ENCODE measurements around the gene ADORA2A.

The ADORA2A gene

GRCh38 chr22:24400034-24400725 is 27.2 kb upstream of the ADORA2A start:
- no peak overlapping the region for H3K9ac ChIP-seq
- H3K36me3 ChIP-seq (ENCODE audit: insufficient read depth): peaks cover 5% of the 10 kb centered on the region; the same call in 1 of the 2 replicates
- H2AFZ ChIP-seq (ENCODE audit: low read depth): no peak overlapping the region
- no peak overlapping the region for H3K27ac ChIP-seq
- no peaks in the 10 kb centered on the region for H4K20me1 ChIP-seq (ENCODE audit: insufficient read depth)
- no peak for TF ChIP-seq CTCF (conservative IDR thresholded peaks at IDR 0.05; ENCODE audit: low read depth, low read length)
- no peaks in the 10 kb centered on the region for H3K27me3 ChIP-seq (ENCODE audit: insufficient read depth, low read depth)
- no peak overlapping the region for H3K4me3 ChIP-seq (IDR thresholded peaks at IDR 0.05; ENCODE audit: insufficient read depth, low read depth, low read length)
- peaks cover 10% of the 10 kb centered on the region for H3K4me1 ChIP-seq (ENCODE audit: low read depth, poor library complexity, severe bottlenecking)
- no peaks in the 10 kb centered on the region for H3K79me2 ChIP-seq (ENCODE audit: insufficient read depth, low read depth)
- H3K4me2 ChIP-seq: no peak overlapping the region

- H3K9ac ChIP-seq: no peak overlapping the region
- H3K4me1 ChIP-seq (ENCODE audit: low read depth, poor library complexity, severe bottlenecking): peaks cover 2% of the 10 kb centered on the region
- no peak overlapping the region for H3K4me2 ChIP-seq
- no peaks in the 10 kb centered on the region for H3K27me3 ChIP-seq (ENCODE audit: insufficient read depth, low read depth)
- peaks cover 5% of the 10 kb centered on the region; the same call in 1 of the 2 replicates for H3K36me3 ChIP-seq (ENCODE audit: insufficient read depth)
- H3K4me3 ChIP-seq (IDR thresholded peaks at IDR 0.05; ENCODE audit: insufficient read depth, low read depth, low read length): no peak overlapping the region
- no peak overlapping the region for H2AFZ ChIP-seq (ENCODE audit: low read depth)
- H3K79me2 ChIP-seq (ENCODE audit: insufficient read depth, low read depth): no peaks in the 10 kb centered on the region
- no peak for TF ChIP-seq CTCF (conservative IDR thresholded peaks at IDR 0.05; ENCODE audit: low read depth, low read length)
- H3K27ac ChIP-seq: no peak overlapping the region
- no peaks in the 10 kb centered on the region for H4K20me1 ChIP-seq (ENCODE audit: insufficient read depth)
Measured at GRCh38 chr22:24400726-24401596, 26.4 kb upstream of the ADORA2A start.

GRCh38 chr22:24401931-24402367 is 25.4 kb upstream of the ADORA2A start:
- no peak overlapping the region for H3K4me2 ChIP-seq
- no peak overlapping the region for H2AFZ ChIP-seq (ENCODE audit: low read depth)
- no peaks in the 10 kb centered on the region for H4K20me1 ChIP-seq (ENCODE audit: insufficient read depth)
- no peaks in the 10 kb centered on the region for H3K79me2 ChIP-seq (ENCODE audit: insufficient read depth, low read depth)
- H3K27ac ChIP-seq: no peak overlapping the region
- no peaks in the 10 kb centered on the region for H3K4me1 ChIP-seq (ENCODE audit: low read depth, poor library complexity, severe bottlenecking)
- H3K36me3 ChIP-seq (ENCODE audit: insufficient read depth): peaks cover 5% of the 10 kb centered on the region; the same call in 1 of the 2 replicates
- no peak for TF ChIP-seq CTCF (conservative IDR thresholded peaks at IDR 0.05; ENCODE audit: low read depth, low read length)
- H3K9ac ChIP-seq: no peak overlapping the region
- no peak overlapping the region for H3K4me3 ChIP-seq (IDR thresholded peaks at IDR 0.05; ENCODE audit: insufficient read depth, low read depth, low read length)
- no peaks in the 10 kb centered on the region for H3K27me3 ChIP-seq (ENCODE audit: insufficient read depth, low read depth)

- H3K27ac ChIP-seq: no peak overlapping the region
- no peak overlapping the region for H3K9ac ChIP-seq
- no peak overlapping the region for H3K4me3 ChIP-seq (IDR thresholded peaks at IDR 0.05; ENCODE audit: insufficient read depth, low read depth, low read length)
- H3K27me3 ChIP-seq (ENCODE audit: insufficient read depth, low read depth): no peaks in the 10 kb centered on the region
- no peak for TF ChIP-seq CTCF (conservative IDR thresholded peaks at IDR 0.05; ENCODE audit: low read depth, low read length)
- H3K79me2 ChIP-seq (ENCODE audit: insufficient read depth, low read depth): no peaks in the 10 kb centered on the region
- peaks cover 5% of the 10 kb centered on the region; the same call in 1 of the 2 replicates for H3K36me3 ChIP-seq (ENCODE audit: insufficient read depth)
- no peaks in the 10 kb centered on the region for H4K20me1 ChIP-seq (ENCODE audit: insufficient read depth)
- H3K4me2 ChIP-seq: no peak overlapping the region
- H2AFZ ChIP-seq (ENCODE audit: low read depth): no peak overlapping the region
- peaks cover 2% of the 10 kb centered on the region for H3K4me1 ChIP-seq (ENCODE audit: low read depth, poor library complexity, severe bottlenecking)
Measured at GRCh38 chr22:24402460-24403192, 24.8 kb upstream of the ADORA2A start.

All from KMS-11 (cell line).